ENCODE data around the gene SARDH. TPM values are rescaled to one million over a fixed set of nuclear protein-coding genes. Genes with fewer than 3 reads are reported as not detected.

The SARDH gene
- total and polyA plus RNA-seq, 11 donors, result 0.19 to 1.7 (median 0.69) TPM

GRCh38 chr9:133640580-133641395 is 97.4 kb downstream of the SARDH start:
- TF ChIP-seq POLR2A (IDR thresholded peaks at IDR 0.05) (no peak), CTCF (IDR thresholded peaks at IDR 0.05) (no peak)
- Histone ChIP-seq H3K4me1 (no peaks in the 10 kb centered on the region), H3K27me3 (peaks cover 0 to 6% (median 0%) of the 10 kb centered on the region in 9 donors), H3K36me3 (no peaks in the 10 kb centered on the region), H3K27ac (no peak overlapping the region), H3K9me3 (no peaks in the 10 kb centered on the region), H3K4me3 (no peak overlapping the region)
- no peak for DNase-seq
- no peak for ATAC-seq
- WGBS, 4 donors, result 81 to 90% (median 84%) methylated on average over 13 of the region's 13 CpGs
- intact Hi-C loops (cut with DNase I), result no loop called here

- no peak for TF ChIP-seq POLR2A (IDR thresholded peaks at IDR 0.05)
- no peak for TF ChIP-seq CTCF (IDR thresholded peaks at IDR 0.05)
- intact Hi-C loops (cut with DNase I), result no loop called here
- H3K4me1 ChIP-seq, result no peaks in the 10 kb centered on the region
- no peak overlapping the region for H3K4me3 ChIP-seq
- no peak overlapping the region for H3K27ac ChIP-seq
- peaks cover 0 to 5% (median 0%) of the 10 kb centered on the region in 9 donors for H3K27me3 ChIP-seq
- no peaks in the 10 kb centered on the region for H3K36me3 ChIP-seq
- DNase-seq (no peak), ATAC-seq (no peak)
- WGBS, 4 donors, result 89 to 93% (median 92%) methylated on average over 6 to 7 of the region's 7 CpGs
- H3K9me3 ChIP-seq, result no peaks in the 10 kb centered on the region
Observed at GRCh38 chr9:133640160-133640559, 98.0 kb downstream of the SARDH start.

- ATAC-seq (no peak), DNase-seq (no peak)
- Histone ChIP-seq H3K36me3 (no peaks in the 10 kb centered on the region), H3K9me3 (no peaks in the 10 kb centered on the region), H3K27ac (no peak overlapping the region), H3K4me3 (no peak overlapping the region), H3K27me3 (peaks cover 0 to 5% (median 0%) of the 10 kb centered on the region in 9 donors), H3K4me1 (no peaks in the 10 kb centered on the region)
- intact Hi-C loops (cut with DNase I), result no loop called here
- no peak for TF ChIP-seq CTCF (IDR thresholded peaks at IDR 0.05)
- no peak for TF ChIP-seq POLR2A (IDR thresholded peaks at IDR 0.05)
- 87 to 93% (median 88%) methylated on average over 4 to 8 of the region's 8 CpGs for WGBS, 4 donors
Observed at GRCh38 chr9:133639613-133640012, 98.5 kb downstream of the SARDH start.

GRCh38 chr9:133638711-133639110 is 99.4 kb downstream of the SARDH start:
- TF ChIP-seq POLR2A (IDR thresholded peaks at IDR 0.05), result no peak
- TF ChIP-seq CTCF (IDR thresholded peaks at IDR 0.05), result no peak
- H3K4me1 ChIP-seq, result no peaks in the 10 kb centered on the region
- intact Hi-C loops (cut with DNase I), result no loop called here
- H3K27ac ChIP-seq, result no peak overlapping the region
- H3K9me3 ChIP-seq, result no peaks in the 10 kb centered on the region
- peaks cover 0 to 11% (median 0%) of the 10 kb centered on the region in 9 donors for H3K27me3 ChIP-seq
- WGBS, 4 donors, result 60 to 87% (median 74%) methylated on average over 8 of the region's 8 CpGs
- no peaks in the 10 kb centered on the region for H3K36me3 ChIP-seq
- ATAC-seq, result no peak
- H3K4me3 ChIP-seq, result no peak overlapping the region
- no peak for DNase-seq

Measured in heart left ventricle (tissue), 16 donors.